ENCODE measurements around the gene RPL13A. TPM values are rescaled to one million over a fixed set of nuclear protein-coding genes. Genes with fewer than 3 reads are reported as not detected.

Gene RPL13A
- total RNA-seq: 1,887 and 2,774 TPM in 2 replicates

- no peak for TF ChIP-seq CTCF (IDR thresholded peaks at IDR 0.05; ENCODE audit: insufficient read depth, low read depth, low read length)
- DNase-seq (ENCODE audit: low read depth): peak; percentile 100
These were observed at the start of gene RPL13A for GRCh38 chr19:49487277-49488045. Gene RPL13A, plus strand, starts transcription at chr19:49487608. Its CDS starts 22 bp downstream, at chr19:49487630.

GRCh38 chr19:49438261-49438660 is 49.1 kb upstream of the RPL13A start:
- no peak for TF ChIP-seq CTCF (IDR thresholded peaks at IDR 0.05; ENCODE audit: insufficient read depth, low read depth, low read length)
- no peak for DNase-seq (ENCODE audit: low read depth)
- H3K4me3 ChIP-seq (ENCODE audit: low read depth, low read length): no peak overlapping the region

More at GRCh38 chr19:49487277-49488045, at the start of gene RPL13A:
- peak within 1 kb of the TSS; percentile 83 for H3K4me3 ChIP-seq (ENCODE audit: low read depth, low read length)

GRCh38 chr19:49439836-49440235 is 47.6 kb upstream of the RPL13A start:
- TF ChIP-seq CTCF (IDR thresholded peaks at IDR 0.05; ENCODE audit: insufficient read depth, low read depth, low read length): no peak
- DNase-seq (ENCODE audit: low read depth): no peak

GRCh38 chr19:49440439-49441209 is 46.8 kb upstream of the RPL13A start:
- no peak for DNase-seq (ENCODE audit: low read depth)
- no peak overlapping the region for H3K4me3 ChIP-seq (ENCODE audit: low read depth, low read length)
- TF ChIP-seq CTCF (IDR thresholded peaks at IDR 0.05; ENCODE audit: insufficient read depth, low read depth, low read length): no peak

More at GRCh38 chr19:49439836-49440235, 47.6 kb upstream of the RPL13A start:
- H3K4me3 ChIP-seq (ENCODE audit: low read depth, low read length): no peak overlapping the region

GRCh38 chr19:49441210-49441959 is 46.0 kb upstream of the RPL13A start, which contains the start of gene SLC17A7:
Gene SLC17A7, minus strand, starts transcription at chr19:49441527. Its CDS starts 148 bp downstream, at chr19:49441379.
- H3K4me3 ChIP-seq (ENCODE audit: low read depth, low read length): peak within 1 kb of the TSS; percentile 76
- no peak for DNase-seq (ENCODE audit: low read depth)
- no peak for TF ChIP-seq CTCF (IDR thresholded peaks at IDR 0.05; ENCODE audit: insufficient read depth, low read depth, low read length)

GRCh38 chr19:49441960-49442350 is 45.5 kb upstream of the RPL13A start:
- DNase-seq (ENCODE audit: low read depth): no peak
- TF ChIP-seq CTCF (IDR thresholded peaks at IDR 0.05; ENCODE audit: insufficient read depth, low read depth, low read length): no peak
- H3K4me3 ChIP-seq (ENCODE audit: low read depth, low read length): no peak overlapping the region
